ENCODE results near the gene FOXE1. TPM values are rescaled to one million over a fixed set of nuclear protein-coding genes. Genes with fewer than 3 reads are reported as not detected.

Gene FOXE1
- total RNA-seq, 1 experiment from 2014 or later, result not detected

DNA sequence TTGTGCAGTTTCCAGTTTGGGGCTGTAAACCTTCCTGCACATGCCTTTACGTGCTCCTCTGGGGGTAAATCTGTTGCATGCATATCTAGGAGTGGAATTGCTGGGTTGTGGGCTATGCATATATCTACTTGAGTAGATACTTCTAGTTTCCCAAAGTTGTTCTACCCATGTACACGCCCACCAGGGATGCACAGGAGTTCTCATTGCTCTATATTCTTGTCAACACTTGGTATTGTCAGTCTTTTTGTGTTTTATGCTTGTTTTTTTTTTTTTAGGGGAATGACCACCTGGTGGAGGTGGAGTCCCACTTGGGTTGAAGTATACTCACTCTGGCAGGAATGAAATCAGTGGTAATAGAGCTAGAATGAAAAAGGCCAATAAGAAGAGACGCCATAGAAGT is 23.0 kb downstream of the FOXE1 start:
- no peaks in the 10 kb centered on the region for H3K27me3 Mint-ChIP-seq (ENCODE audit: insufficient read depth, unreplicated experiment)
- H3K36me3 Mint-ChIP-seq (ENCODE audit: insufficient read depth, unreplicated experiment), result no peaks in the 10 kb centered on the region
- H3K4me3 Mint-ChIP-seq (ENCODE audit: unreplicated experiment), result peak overlapping the region; percentile 2
- CTCF ChIA-PET, result interaction anchor here (0.7 to 1.1 kb wide), 2 partner anchors 13 to 20 kb away, joined by 3 read pairs; no protein-coding TSS in a partner anchor
- no TSS peak for BruUV-seq (replicated peaks)
- DNase-seq (ENCODE audit: unreplicated experiment), result no peak
- no peaks in the 10 kb centered on the region for H3K9me3 Mint-ChIP-seq (ENCODE audit: unreplicated experiment)
- intact Hi-C loops (cut with micrococcal nuclease), result loop anchor here (2.0 to 5.0 kb wide), 2 partner anchors 73 to 109 kb away; no protein-coding TSS in a partner anchor
- TF ChIP-seq, protein P1, sequence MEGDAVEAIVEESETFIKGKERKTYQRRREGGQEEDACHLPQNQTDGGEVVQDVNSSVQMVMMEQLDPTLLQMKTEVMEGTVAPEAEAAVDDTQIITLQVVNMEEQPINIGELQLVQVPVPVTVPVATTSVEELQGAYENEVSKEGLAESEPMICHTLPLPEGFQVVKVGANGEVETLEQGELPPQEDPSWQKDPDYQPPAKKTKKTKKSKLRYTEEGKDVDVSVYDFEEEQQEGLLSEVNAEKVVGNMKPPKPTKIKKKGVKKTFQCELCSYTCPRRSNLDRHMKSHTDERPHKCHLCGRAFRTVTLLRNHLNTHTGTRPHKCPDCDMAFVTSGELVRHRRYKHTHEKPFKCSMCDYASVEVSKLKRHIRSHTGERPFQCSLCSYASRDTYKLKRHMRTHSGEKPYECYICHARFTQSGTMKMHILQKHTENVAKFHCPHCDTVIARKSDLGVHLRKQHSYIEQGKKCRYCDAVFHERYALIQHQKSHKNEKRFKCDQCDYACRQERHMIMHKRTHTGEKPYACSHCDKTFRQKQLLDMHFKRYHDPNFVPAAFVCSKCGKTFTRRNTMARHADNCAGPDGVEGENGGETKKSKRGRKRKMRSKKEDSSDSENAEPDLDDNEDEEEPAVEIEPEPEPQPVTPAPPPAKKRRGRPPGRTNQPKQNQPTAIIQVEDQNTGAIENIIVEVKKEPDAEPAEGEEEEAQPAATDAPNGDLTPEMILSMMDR (IDR thresholded peaks at IDR 0.05; ENCODE audit: unreplicated experiment), result no peak
- H3K4me1 Mint-ChIP-seq (ENCODE audit: insufficient read depth, unreplicated experiment), result peaks cover 28% of the 10 kb centered on the region
- POLR2A ChIA-PET, result interaction anchor here (0.6 to 1.9 kb wide), 3 partner anchors 13 to 173 kb away, joined by 3 to 5 read pairs (median 4); no protein-coding TSS in a partner anchor
- no peak overlapping the region for H3K27ac Mint-ChIP-seq (ENCODE audit: low read depth, unreplicated experiment)

DNA sequence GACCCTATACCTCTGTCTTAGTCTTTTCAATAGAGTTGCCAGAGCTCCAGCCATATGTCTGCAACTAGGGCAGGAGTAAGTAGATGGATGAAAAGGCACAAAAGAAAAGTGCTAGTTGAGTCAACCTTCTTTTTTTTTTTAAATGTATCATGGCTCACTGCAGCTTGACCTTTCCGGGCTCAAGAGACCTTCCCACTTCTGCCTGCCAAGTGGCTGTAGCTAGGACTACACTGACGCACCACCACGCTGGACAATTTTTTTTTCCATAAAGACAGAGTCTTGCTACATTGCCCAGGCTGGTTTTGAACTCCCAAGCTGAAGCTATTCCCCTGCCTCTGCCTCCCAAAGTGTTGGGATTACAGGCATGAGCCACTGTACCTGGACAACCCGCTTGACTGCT is 27.3 kb downstream of the FOXE1 start:
- DNase-seq (ENCODE audit: unreplicated experiment), result no peak
- ChIA-PET CTCF (interaction anchor here (0.6 to 2.1 kb wide), 4 partner anchors 10 to 918 kb away, joined by 3 to 7 read pairs (median 4); no protein-coding TSS in a partner anchor), POLR2A (no interaction called here)
- no peaks in the 10 kb centered on the region for H3K27me3 Mint-ChIP-seq (ENCODE audit: insufficient read depth, unreplicated experiment)
- no peak overlapping the region for H3K27ac Mint-ChIP-seq (ENCODE audit: low read depth, unreplicated experiment)
- peaks cover 18% of the 10 kb centered on the region for H3K4me1 Mint-ChIP-seq (ENCODE audit: insufficient read depth, unreplicated experiment)
- no peak overlapping the region for H3K4me3 Mint-ChIP-seq (ENCODE audit: unreplicated experiment)
- TF ChIP-seq, protein P1 (IDR thresholded peaks at IDR 0.05; ENCODE audit: unreplicated experiment), result no peak
- no peaks in the 10 kb centered on the region for H3K36me3 Mint-ChIP-seq (ENCODE audit: insufficient read depth, unreplicated experiment)
- BruUV-seq (replicated peaks), result no TSS peak
- no peaks in the 10 kb centered on the region for H3K9me3 Mint-ChIP-seq (ENCODE audit: unreplicated experiment)
- intact Hi-C loops (cut with micrococcal nuclease), result no loop called here

DNA sequence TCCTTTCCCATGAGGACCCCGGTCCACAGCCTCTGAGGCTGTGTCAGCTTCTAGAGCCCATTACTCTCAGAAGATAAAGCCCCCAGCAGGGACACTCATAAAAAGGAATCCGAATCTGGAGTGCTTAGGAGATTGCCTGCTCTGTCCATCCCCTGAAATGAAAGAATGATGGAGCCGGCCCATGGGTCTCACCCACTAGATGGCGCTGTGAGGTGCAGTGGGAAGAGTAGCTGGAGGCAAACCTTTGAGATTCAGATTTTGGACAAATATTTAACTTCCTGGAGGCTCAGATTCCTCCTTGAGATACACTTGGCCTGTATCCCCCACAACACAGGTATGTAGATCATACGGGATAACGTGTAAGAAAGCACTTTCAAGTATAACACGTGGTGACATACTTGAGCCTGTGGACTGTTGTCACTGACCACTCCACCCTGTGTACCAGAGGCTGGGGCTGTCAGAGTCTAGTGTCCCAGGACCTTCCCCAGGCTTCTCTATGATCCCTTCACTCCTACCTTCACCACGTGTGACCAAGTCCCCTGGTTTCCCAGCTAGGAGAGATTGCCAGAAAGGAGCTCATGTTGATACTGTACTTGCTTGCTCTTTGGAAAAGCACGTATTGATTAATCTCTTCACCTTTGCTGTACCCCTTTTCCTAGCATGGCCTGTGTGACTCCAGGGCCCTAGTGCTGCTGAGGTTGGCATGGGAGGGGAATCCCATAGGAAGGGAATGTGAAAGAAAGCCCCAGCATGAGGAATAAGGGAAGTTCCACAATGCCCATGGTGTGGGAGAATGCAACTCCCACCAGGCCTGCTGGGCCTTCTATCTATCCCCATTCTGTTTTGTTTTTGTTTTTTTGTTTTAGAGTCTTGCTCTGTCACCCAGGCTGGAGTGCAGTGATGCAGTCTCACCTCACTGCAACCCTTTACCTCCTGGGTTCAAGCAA is 37.2 kb downstream of the FOXE1 start:
- H3K36me3 Mint-ChIP-seq (ENCODE audit: insufficient read depth, unreplicated experiment), result no peaks in the 10 kb centered on the region
- TF ChIP-seq, protein P1 (IDR thresholded peaks at IDR 0.05; ENCODE audit: unreplicated experiment), result peak; percentile 59
- H3K4me1 Mint-ChIP-seq (ENCODE audit: insufficient read depth, unreplicated experiment), result peaks cover 1% of the 10 kb centered on the region
- intact Hi-C loops (cut with micrococcal nuclease), result no loop called here
- ChIA-PET POLR2A (no interaction called here), CTCF (interaction anchor here (0.6 to 6.3 kb wide), 10 partner anchors 11 to 403 kb away, joined by 3 to 82 read pairs (median 4); no protein-coding TSS in a partner anchor)
- peak; percentile 54 for DNase-seq (ENCODE audit: unreplicated experiment)
- H3K4me3 Mint-ChIP-seq (ENCODE audit: unreplicated experiment), result no peak overlapping the region
- H3K27me3 Mint-ChIP-seq (ENCODE audit: insufficient read depth, unreplicated experiment), result no peaks in the 10 kb centered on the region
- no peak overlapping the region for H3K27ac Mint-ChIP-seq (ENCODE audit: low read depth, unreplicated experiment)
- H3K9me3 Mint-ChIP-seq (ENCODE audit: unreplicated experiment), result no peaks in the 10 kb centered on the region
- BruUV-seq (replicated peaks), result no TSS peak

DNA sequence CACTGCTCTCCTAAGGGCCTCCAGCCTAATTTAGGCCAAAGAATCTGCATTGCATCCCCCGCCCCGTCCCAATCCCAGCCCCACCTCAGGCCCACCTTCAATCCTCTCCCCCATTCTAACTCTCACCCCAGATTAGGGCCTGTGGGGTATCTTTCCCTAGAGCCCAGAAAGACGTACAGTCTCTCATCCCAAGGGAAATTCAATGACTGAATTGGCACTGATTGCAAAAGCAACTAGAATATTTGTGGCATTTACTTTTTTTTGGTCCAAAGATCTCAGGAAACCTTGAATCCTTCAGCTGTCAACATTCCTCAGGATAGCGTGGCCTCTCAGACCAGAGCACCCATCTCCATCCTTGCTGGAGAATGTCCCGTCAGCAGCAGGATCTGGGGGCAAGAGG is 38.7 kb downstream of the FOXE1 start:
- BruUV-seq (replicated peaks), result no TSS peak
- TF ChIP-seq, protein P1 (IDR thresholded peaks at IDR 0.05; ENCODE audit: unreplicated experiment), result no peak
- H3K9me3 Mint-ChIP-seq (ENCODE audit: unreplicated experiment), result no peaks in the 10 kb centered on the region
- no peak for DNase-seq (ENCODE audit: unreplicated experiment)
- H3K4me3 Mint-ChIP-seq (ENCODE audit: unreplicated experiment), result no peak overlapping the region
- CTCF ChIA-PET, result interaction anchor here (1.1 to 6.3 kb wide), 3 partner anchors 9 to 180 kb away, joined by 3 to 82 read pairs (median 6); no protein-coding TSS in a partner anchor
- POLR2A ChIA-PET, result no interaction called here
- no peaks in the 10 kb centered on the region for H3K27me3 Mint-ChIP-seq (ENCODE audit: insufficient read depth, unreplicated experiment)
- peaks cover 6% of the 10 kb centered on the region for H3K4me1 Mint-ChIP-seq (ENCODE audit: insufficient read depth, unreplicated experiment)
- H3K36me3 Mint-ChIP-seq (ENCODE audit: insufficient read depth, unreplicated experiment), result no peaks in the 10 kb centered on the region
- intact Hi-C loops (cut with micrococcal nuclease), result no loop called here
- no peak overlapping the region for H3K27ac Mint-ChIP-seq (ENCODE audit: low read depth, unreplicated experiment)
